Tibial nerve (tissue), 4 donors: ENCODE results near the gene SLX9. TPM values are rescaled to one million over a fixed set of nuclear protein-coding genes. Genes with fewer than 3 reads are reported as not detected.

Experiments used
- DNase-seq, 2 donors: peaks; one replicate each; pipeline ENCODE4 v3.0.0-alpha.2; 2019; ENCODE audit warnings: low spot score in 2 of 2
- H3K27ac ChIP-seq, 4 donors: fragments of 200-600 bp; sonication (generic) in 3 of 4; one replicate each; pipeline ENCODE4 v1.5.1; 2017 to 2019; ENCODE audit warnings: mild to moderate bottlenecking in 1 of 4
- H3K27me3 ChIP-seq, 2 donors: fragments of 200-600 bp; sonication (generic) in 1 of 2; one replicate each; pipeline versions ENCODE4 v1.5.1 to v1.6.0; 2017 to 2019
- H3K36me3 ChIP-seq, 3 donors: fragments of 200-600 bp; sonication (generic); one replicate each; pipeline ENCODE4 v1.5.1; 2018 to 2019
- H3K4me1 ChIP-seq, 4 donors: fragments of 200-600 bp; sonication (generic) in 3 of 4; one replicate each; pipeline ENCODE4 v1.5.1; 2017 to 2019
- H3K4me3 ChIP-seq, 4 donors: fragments of 200-600 bp; sonication (generic) in 3 of 4; one replicate each; pipeline ENCODE4 v1.5.1; 2017 to 2019; ENCODE audit warnings: mild to moderate bottlenecking in 1 of 4, moderate library complexity in 1 of 4
- H3K9me3 ChIP-seq, 4 donors: fragments of 200-600 bp; sonication (generic) in 3 of 4; one replicate each; pipeline ENCODE4 v1.5.1; 2017 to 2019
- EP300 ChIP-seq, 2 donors: sonication (generic); formaldehyde crosslinking; IDR thresholded peaks; one replicate each; pipeline ENCODE4 v1.6.1; 2017; ENCODE audit warnings: antibody characterized with exemption in 2 of 2, mild to moderate bottlenecking in 1 of 2
- POLR2A ChIP-seq, 2 donors: fragments of 450-650 bp; IDR thresholded peaks; one replicate each; pipeline ENCODE4 v1.6.1; 2017; ENCODE audit warnings: antibody characterized with exemption in 2 of 2, mild to moderate bottlenecking in 2 of 2, moderate library complexity in 2 of 2
- WGBS, 2 donors: methylation state at CpG; one replicate each; pipeline ENCODE4 v1.1.5; 2018; 5-methylcytosine and 5-hydroxymethylcytosine counted together
- total RNA-seq, 4 donors: library from RNA; depleted of rRNA; stranded (reverse); fragments of >200 nt; gene quantifications; one replicate each; pipeline ENCODE4 v1.1.0, GENCODE V29; 2016
- TF ChIP-seq, protein P1 (sequence below), 5 experiments: fragments of 200-600 bp in 3 of 5; fragments of 450-650 bp in 2 of 5; sonication (generic) in 3 of 5; IDR thresholded peaks; one replicate each; pipeline ENCODE4 v1.5.1; 2016 to 2019; ENCODE audit warnings: antibody characterized with exemption in 5 of 5, mild to moderate bottlenecking in 3 of 5, moderate library complexity in 2 of 5

The SLX9 gene
- total RNA-seq, 4 donors from 2014 or later, result 3.7 to 19.8 (median 13.3) TPM

DNA sequence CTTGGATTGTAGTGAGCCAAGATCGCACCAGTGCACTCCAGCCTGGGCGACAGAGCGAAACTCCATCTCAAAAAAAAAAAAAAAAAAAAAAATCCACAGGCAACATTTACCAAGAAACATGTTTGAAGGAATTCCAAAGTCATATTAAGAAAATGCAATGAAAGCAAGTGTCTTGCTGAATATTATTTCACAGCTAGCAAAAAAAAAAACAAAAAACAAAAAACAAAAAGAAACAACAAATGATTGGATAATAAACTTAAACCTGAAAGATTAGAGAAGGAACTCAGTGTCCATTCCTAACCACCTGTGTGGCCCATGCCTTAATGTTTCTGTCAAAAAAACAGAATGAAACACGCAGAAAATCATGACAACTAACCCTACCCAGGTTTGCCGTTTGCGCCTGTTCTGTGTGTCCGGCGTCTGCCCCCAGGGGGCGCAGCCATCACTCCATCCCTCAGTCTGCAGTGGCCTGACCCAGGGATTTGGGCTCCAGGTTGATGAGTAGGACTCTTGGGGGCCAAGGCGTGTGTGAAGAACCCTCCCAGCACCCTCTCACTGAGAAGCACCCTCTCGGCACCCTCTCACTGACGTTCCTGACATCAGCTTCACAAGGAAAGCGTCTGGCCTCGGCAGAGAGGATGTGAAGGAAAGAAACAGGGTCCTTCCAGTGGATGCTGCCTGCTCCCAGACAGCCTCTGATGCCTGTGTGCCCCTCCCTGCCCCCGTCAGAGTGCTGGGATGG is 47.1 kb upstream of the SLX9 start:
- Histone ChIP-seq H3K27me3 (peaks cover 0 to under 1% of the 10 kb centered on the region in 2 donors), H3K4me3 (no peak overlapping the region), H3K36me3 (no peaks in the 10 kb centered on the region), H3K4me1 (no peaks in the 10 kb centered on the region), H3K27ac (no peak overlapping the region), H3K9me3 (no peaks in the 10 kb centered on the region)
- WGBS, 2 donors, result 35 to 41% methylated on average over 15 of the region's 15 CpGs
- DNase-seq, result peak; percentile 49 to 74
- TF ChIP-seq EP300 (IDR thresholded peaks at IDR 0.05), result no peak
- no peak for TF ChIP-seq POLR2A (IDR thresholded peaks at IDR 0.05)
- TF ChIP-seq, protein P1, sequence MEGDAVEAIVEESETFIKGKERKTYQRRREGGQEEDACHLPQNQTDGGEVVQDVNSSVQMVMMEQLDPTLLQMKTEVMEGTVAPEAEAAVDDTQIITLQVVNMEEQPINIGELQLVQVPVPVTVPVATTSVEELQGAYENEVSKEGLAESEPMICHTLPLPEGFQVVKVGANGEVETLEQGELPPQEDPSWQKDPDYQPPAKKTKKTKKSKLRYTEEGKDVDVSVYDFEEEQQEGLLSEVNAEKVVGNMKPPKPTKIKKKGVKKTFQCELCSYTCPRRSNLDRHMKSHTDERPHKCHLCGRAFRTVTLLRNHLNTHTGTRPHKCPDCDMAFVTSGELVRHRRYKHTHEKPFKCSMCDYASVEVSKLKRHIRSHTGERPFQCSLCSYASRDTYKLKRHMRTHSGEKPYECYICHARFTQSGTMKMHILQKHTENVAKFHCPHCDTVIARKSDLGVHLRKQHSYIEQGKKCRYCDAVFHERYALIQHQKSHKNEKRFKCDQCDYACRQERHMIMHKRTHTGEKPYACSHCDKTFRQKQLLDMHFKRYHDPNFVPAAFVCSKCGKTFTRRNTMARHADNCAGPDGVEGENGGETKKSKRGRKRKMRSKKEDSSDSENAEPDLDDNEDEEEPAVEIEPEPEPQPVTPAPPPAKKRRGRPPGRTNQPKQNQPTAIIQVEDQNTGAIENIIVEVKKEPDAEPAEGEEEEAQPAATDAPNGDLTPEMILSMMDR (IDR thresholded peaks at IDR 0.05), result peak; percentile 62 to 83 (median 81)

DNA sequence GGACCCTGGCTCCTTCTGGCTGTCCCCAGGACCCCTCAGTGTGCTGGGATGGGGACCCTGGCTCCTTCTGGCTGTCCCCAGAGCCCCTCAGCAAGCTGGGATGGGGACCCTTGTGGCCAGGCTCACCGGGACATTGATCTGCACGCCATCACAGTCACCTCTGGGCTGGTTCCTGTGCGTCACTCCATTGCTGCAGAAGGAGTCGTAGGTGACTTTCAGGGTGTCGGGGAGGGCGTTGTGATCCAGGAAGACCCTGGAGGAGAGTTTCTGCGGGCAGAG is 46.6 kb upstream of the SLX9 start:
- H3K4me3 ChIP-seq, result no peak overlapping the region
- TF ChIP-seq, protein P1 (IDR thresholded peaks at IDR 0.05), result no peak
- no peak for TF ChIP-seq EP300 (IDR thresholded peaks at IDR 0.05)
- TF ChIP-seq POLR2A (IDR thresholded peaks at IDR 0.05), result no peak
- H3K27me3 ChIP-seq, result peaks cover 0 to 6% of the 10 kb centered on the region in 2 donors
- no peaks in the 10 kb centered on the region for H3K4me1 ChIP-seq
- H3K36me3 ChIP-seq, result no peaks in the 10 kb centered on the region
- H3K9me3 ChIP-seq, result no peaks in the 10 kb centered on the region
- H3K27ac ChIP-seq, result no peak overlapping the region
- 89 to 92% methylated on average over 5 to 6 of the region's 7 CpGs for WGBS, 2 donors
- no peak for DNase-seq

DNA sequence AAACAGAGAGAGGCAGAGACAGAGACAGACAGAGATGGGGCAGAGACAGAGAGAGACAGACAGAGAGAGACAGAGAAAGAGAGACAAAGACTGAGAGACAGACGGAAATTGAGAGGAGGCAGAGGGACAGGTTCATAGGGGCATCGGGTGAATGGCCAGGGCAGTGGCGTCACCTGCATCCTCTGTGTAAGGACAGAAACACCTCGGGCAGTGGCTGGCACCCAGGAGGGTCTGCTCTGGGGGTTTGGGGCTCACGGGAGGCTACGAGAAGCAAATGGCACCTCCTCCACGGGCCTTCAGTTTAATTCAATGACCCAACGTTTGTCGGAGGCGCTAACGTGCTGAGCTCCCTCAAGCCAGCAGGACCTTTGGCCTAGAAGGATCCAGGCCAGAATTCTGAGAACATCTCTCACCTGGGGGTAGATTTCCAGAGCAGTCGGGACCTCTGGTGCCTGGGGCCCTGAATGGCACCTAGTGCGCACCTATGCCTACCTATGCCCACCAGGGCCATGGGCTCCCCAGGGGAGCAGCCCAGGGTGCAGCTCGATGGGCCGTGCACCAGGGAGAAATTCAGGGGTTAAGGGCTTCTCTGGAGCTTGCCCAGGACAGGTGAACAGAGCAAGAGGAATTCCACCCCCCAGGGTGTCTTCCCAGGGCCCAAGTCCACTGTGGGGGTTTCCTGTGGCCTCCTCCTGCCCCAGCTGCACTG is 45.7 kb upstream of the SLX9 start:
- H3K36me3 ChIP-seq, result no peaks in the 10 kb centered on the region
- no peak for DNase-seq
- H3K9me3 ChIP-seq, result no peaks in the 10 kb centered on the region
- no peak for TF ChIP-seq POLR2A (IDR thresholded peaks at IDR 0.05)
- no peak for TF ChIP-seq EP300 (IDR thresholded peaks at IDR 0.05)
- TF ChIP-seq, protein P1 (IDR thresholded peaks at IDR 0.05), result no peak
- no peak overlapping the region for H3K4me3 ChIP-seq
- H3K4me1 ChIP-seq, result no peaks in the 10 kb centered on the region
- H3K27me3 ChIP-seq, result peaks cover 0 to 15% of the 10 kb centered on the region in 2 donors
- WGBS, 2 donors, result 83 to 84% methylated on average over 14 of the region's 15 CpGs
- H3K27ac ChIP-seq, result no peak overlapping the region

DNA sequence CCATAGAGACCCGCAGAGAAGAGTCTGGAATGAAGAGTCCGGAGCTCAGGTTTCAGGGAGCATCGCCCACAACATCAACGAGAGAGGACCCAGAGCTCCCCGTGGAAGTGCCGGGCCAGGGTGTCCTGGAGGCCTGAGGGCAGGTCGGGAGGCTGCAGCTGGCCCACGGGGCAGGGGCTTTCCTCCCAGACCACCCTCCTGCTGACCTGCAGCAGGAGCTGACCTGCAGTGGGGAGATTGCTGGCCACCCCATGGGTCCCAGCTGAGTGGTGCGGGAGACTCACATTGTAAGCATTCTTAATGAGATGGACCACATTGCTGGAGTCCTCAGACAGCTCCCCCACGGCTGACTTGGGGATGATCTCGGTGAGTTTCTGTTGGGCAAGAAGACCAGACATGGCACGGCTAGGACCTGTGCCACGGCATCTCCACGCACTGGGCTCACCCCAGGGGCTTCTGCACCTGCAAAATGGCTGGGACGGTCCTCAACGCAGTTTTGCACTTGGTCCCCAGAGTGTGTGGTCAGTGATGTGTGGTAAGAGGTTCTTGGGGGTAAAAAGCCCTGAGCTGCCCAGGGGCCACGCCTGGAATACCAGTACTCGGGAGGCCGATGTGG is 45.0 kb upstream of the SLX9 start:
- WGBS, 2 donors, result 82 to 86% methylated on average over 19 of the region's 19 CpGs
- Histone ChIP-seq H3K27me3 (peaks cover 0 to 22% of the 10 kb centered on the region in 2 donors), H3K4me1 (no peaks in the 10 kb centered on the region), H3K27ac (no peak overlapping the region), H3K36me3 (no peaks in the 10 kb centered on the region), H3K4me3 (no peak overlapping the region), H3K9me3 (no peaks in the 10 kb centered on the region)
- TF ChIP-seq, protein P1 (IDR thresholded peaks at IDR 0.05), result no peak
- TF ChIP-seq EP300 (IDR thresholded peaks at IDR 0.05), result no peak
- no peak for TF ChIP-seq POLR2A (IDR thresholded peaks at IDR 0.05)
- no peak for DNase-seq

DNA sequence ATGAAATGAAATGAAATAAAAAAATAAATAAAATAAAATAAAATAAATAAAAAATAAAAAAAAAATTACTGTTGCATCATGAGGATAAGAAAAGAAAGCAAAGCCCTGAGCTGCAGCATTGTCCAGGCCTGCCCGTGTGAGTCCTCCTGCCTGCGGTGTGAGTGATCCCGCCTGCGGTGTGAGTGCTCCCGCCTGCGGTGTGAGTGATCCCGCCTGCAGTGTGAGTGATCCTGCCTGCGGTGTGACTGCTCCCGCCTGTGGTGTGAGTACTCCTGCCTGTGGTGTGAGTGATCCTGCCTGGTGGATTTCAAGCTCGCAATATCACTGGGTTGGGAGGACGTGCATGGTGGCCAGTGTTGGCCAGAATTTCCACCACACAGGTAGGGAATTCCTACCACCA is 44.0 kb upstream of the SLX9 start:
- 93 to 96% methylated on average over 11 of the region's 11 CpGs for WGBS, 2 donors
- Histone ChIP-seq H3K27ac (no peak overlapping the region), H3K9me3 (no peaks in the 10 kb centered on the region), H3K36me3 (no peaks in the 10 kb centered on the region), H3K4me3 (no peak overlapping the region), H3K27me3 (peaks cover 0 to 25% of the 10 kb centered on the region in 2 donors), H3K4me1 (no peaks in the 10 kb centered on the region)
- no peak for TF ChIP-seq POLR2A (IDR thresholded peaks at IDR 0.05)
- TF ChIP-seq EP300 (IDR thresholded peaks at IDR 0.05), result no peak
- TF ChIP-seq, protein P1 (IDR thresholded peaks at IDR 0.05), result no peak
- no peak for DNase-seq
